Measurements from ENCODE around the gene TEX10. TPM values are rescaled to one million over a fixed set of nuclear protein-coding genes. Genes with fewer than 3 reads are reported as not detected.

Gene TEX10
- total and polyA plus RNA-seq, 9 of the 15 experiments (the other 6 are each of a cell fraction or from before 2014, with no cell fraction given) = 27.8 to 60.0 (median 47.9) TPM

- TF ChIP-seq ARID4B (CRISPR knock-in tag; IDR thresholded peaks at IDR 0.05) (peak; percentile 17; the same call in 1 of the 2 replicates), ZNF217 (CRISPR knock-in tag; IDR thresholded peaks at IDR 0.05) (no peak), RFX7 (CRISPR knock-in tag; IDR thresholded peaks at IDR 0.05) (0 out of 2 replicates have a peak, but pooled peaks have one; percentile 32), HOXB6 (CRISPR knock-in tag; IDR thresholded peaks at IDR 0.05; ENCODE audit: borderline replicate concordance) (no peak), ZBTB8A (IDR thresholded peaks at IDR 0.05; ENCODE audit: partially characterized antibody) (no peak), MLX (CRISPR knock-in tag; conservative IDR thresholded peaks at IDR 0.05) (no peak), TSC22D4 (tag; IDR thresholded peaks at IDR 0.05) (no peak), ZNF696 (CRISPR knock-in tag; conservative IDR thresholded peaks at IDR 0.05) (no peak), STAT5B (CRISPR knock-in tag; IDR thresholded peaks at IDR 0.05) (no peak), POU5F1 (IDR thresholded peaks at IDR 0.05; ENCODE audit: borderline replicate concordance, low read depth, low read length, partially characterized antibody) (no peak), EZH2 (IDR thresholded peaks at IDR 0.05; ENCODE audit: borderline replicate concordance, low read depth, low read length) (no peak), TARDBP (IDR thresholded peaks at IDR 0.05) (no peak), SAFB (IDR thresholded peaks at IDR 0.05; ENCODE audit: borderline replicate concordance, low read depth, low read length) (no peak), ZNF140 (CRISPR knock-in tag; IDR thresholded peaks at IDR 0.05) (no peak), MCM5 (IDR thresholded peaks at IDR 0.05; ENCODE audit: low read depth) (no peak), AFF4 (CRISPR knock-in tag; IDR thresholded peaks at IDR 0.05) (peak; percentile 90), PHF21A (IDR thresholded peaks at IDR 0.05; ENCODE audit: borderline replicate concordance, low read depth) (no peak), BHLHE40 (IDR thresholded peaks at IDR 0.05; ENCODE audit: low read length) (peak; percentile 98), ZC3H8 (IDR thresholded peaks at IDR 0.05) (no peak), PML (IDR thresholded peaks at IDR 0.05; ENCODE audit: low read length) (peak; percentile 78), KAT2B (IDR thresholded peaks at IDR 0.05; ENCODE audit: low read depth, low read length) (no peak)
These were observed at the start of gene TEX10 (continued) for GRCh38 chr9:100352727-100353505.
